ENCODE results near the gene ADAMTS6. TPM values are rescaled to one million over a fixed set of nuclear protein-coding genes. Genes with fewer than 3 reads are reported as not detected.

Gene ADAMTS6
- total and polyA plus RNA-seq, 2 of the 13 experiments (the other 11 are each of a cell fraction or from before 2014, with no cell fraction given), result 3.1 to 8.2 TPM

- no peaks in the 10 kb centered on the region for H3K27me3 ChIP-seq (ENCODE audit: control insufficient read depth in 1 of 2, insufficient read depth in 2 of 2, low read length in 2 of 2)
- CTCF ChIA-PET (ENCODE audit: low intra/inter-chr PET ratio, low total read pairs), result no interaction called here
- peak; percentile 97 for ATAC-seq
- peak; percentile 80 for DNase-seq (ENCODE audit: low spot score)
- no TSS peak for BruUV-seq (replicated peaks)
- no peaks in the 10 kb centered on the region for H4K20me1 ChIP-seq (ENCODE audit: insufficient read depth, low read length)
- no peak overlapping the region for H3K4me2 ChIP-seq (ENCODE audit: low read depth, low read length)
- peaks cover 14% of the 10 kb centered on the region for H3K4me1 ChIP-seq (ENCODE audit: insufficient read depth, low read length)
- in situ Hi-C loops (cut with HindIII; ENCODE audit: extremely low pct_ligation_motif_present, low pct_unique_long_range_greater_than_20kb) (no loop called here), intact Hi-C loops (cut with micrococcal nuclease; ENCODE audit: unreplicated experiment) (no loop called here)
- WGBS (ENCODE audit: low lambda C conversion rate), result 24% methylated on average over 5 of the region's 5 CpGs
- no peaks in the 10 kb centered on the region for H3K36me3 ChIP-seq (replicated peaks in 1 of 2; ENCODE audit: control insufficient read depth in 1 of 2, insufficient read depth in 2 of 2, low read length in 2 of 2)
- H3K4me3 ChIP-seq (replicated peaks in 1 of 3; ENCODE audit: insufficient read depth in 1 of 3, low read depth in 2 of 3, low read length in 3 of 3), result no peak overlapping the region
- no peak overlapping the region for H2AFZ ChIP-seq (ENCODE audit: low read length)
- no peaks in the 10 kb centered on the region for H3K9me3 ChIP-seq (ENCODE audit: low read length)
- peak; percentile 83 for FAIRE-seq
- POLR2A ChIA-PET, result no interaction called here
- no peak overlapping the region for H3K9ac ChIP-seq (ENCODE audit: insufficient read depth, low read depth, low read length)
- H3K79me2 ChIP-seq (ENCODE audit: insufficient read depth, low read length), result no peaks in the 10 kb centered on the region
- no peak overlapping the region for H3K27ac ChIP-seq (ENCODE audit: extremely low read length, insufficient read depth, low read length)
- TF ChIP-seq IRF2 (CRISPR knock-in tag; IDR thresholded peaks at IDR 0.05), result 0 out of 2 replicates have a peak, but pooled peaks have one; percentile 28
- TF ChIP-seq, protein P1, sequence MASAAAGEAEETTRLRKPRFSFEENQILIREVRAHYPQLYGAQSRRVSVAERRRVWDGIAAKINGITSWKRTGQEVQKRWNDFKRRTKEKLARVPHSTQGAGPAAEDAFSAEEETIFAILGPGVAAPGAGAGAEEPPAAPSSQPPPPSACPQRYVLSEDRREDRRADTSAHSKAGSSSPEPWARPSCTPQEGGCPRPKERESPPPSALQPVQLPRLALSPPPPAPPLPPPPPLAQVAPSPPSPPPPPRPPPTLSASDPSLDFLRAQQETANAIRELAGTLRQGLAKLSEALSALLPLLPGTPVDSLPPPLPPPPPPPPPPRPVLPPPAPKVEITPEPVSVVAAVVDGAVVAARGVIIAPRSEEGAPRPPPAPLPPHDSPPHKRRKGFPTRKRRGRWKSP (CRISPR knock-in tag; IDR thresholded peaks at IDR 0.05), result no peak
- 0 out of 2 replicates have a peak, but pooled peaks have one; percentile 15 for TF ChIP-seq HHEX (CRISPR knock-in tag; IDR thresholded peaks at IDR 0.05)
- TF ChIP-seq, protein P2, sequence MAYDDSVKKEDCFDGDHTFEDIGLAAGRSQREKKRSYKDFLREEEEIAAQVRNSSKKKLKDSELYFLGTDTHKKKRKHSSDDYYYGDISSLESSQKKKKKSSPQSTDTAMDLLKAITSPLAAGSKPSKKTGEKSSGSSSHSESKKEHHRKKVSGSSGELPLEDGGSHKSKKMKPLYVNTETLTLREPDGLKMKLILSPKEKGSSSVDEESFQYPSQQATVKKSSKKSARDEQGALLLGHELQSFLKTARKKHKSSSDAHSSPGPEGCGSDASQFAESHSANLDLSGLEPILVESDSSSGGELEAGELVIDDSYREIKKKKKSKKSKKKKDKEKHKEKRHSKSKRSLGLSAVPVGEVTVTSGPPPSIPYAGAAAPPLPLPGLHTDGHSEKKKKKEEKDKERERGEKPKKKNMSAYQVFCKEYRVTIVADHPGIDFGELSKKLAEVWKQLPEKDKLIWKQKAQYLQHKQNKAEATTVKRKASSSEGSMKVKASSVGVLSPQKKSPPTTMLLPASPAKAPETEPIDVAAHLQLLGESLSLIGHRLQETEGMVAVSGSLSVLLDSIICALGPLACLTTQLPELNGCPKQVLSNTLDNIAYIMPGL (CRISPR knock-in tag; IDR thresholded peaks at IDR 0.05; ENCODE audit: borderline replicate concordance in 1 of 2, low read depth in 1 of 2), result no peak
- TF ChIP-seq, protein P3, sequence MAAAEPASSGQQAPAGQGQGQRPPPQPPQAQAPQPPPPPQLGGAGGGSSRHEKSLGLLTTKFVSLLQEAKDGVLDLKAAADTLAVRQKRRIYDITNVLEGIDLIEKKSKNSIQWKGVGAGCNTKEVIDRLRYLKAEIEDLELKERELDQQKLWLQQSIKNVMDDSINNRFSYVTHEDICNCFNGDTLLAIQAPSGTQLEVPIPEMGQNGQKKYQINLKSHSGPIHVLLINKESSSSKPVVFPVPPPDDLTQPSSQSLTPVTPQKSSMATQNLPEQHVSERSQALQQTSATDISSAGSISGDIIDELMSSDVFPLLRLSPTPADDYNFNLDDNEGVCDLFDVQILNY (CRISPR knock-in tag; conservative IDR thresholded peaks at IDR 0.05), result no peak
- no peak for TF ChIP-seq SCMH1 (CRISPR knock-in tag; IDR thresholded peaks at IDR 0.05; ENCODE audit: borderline replicate concordance)
- no peak for TF ChIP-seq BHLHE40 (IDR thresholded peaks at IDR 0.05; ENCODE audit: low read length)
- TF ChIP-seq, protein P4, sequence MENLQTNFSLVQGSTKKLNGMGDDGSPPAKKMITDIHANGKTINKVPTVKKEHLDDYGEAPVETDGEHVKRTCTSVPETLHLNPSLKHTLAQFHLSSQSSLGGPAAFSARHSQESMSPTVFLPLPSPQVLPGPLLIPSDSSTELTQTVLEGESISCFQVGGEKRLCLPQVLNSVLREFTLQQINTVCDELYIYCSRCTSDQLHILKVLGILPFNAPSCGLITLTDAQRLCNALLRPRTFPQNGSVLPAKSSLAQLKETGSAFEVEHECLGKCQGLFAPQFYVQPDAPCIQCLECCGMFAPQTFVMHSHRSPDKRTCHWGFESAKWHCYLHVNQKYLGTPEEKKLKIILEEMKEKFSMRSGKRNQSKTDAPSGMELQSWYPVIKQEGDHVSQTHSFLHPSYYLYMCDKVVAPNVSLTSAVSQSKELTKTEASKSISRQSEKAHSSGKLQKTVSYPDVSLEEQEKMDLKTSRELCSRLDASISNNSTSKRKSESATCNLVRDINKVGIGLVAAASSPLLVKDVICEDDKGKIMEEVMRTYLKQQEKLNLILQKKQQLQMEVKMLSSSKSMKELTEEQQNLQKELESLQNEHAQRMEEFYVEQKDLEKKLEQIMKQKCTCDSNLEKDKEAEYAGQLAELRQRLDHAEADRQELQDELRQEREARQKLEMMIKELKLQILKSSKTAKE (CRISPR knock-in tag; IDR thresholded peaks at IDR 0.05; ENCODE audit: borderline replicate concordance), result peak; percentile 48; the same call in 1 of the 2 replicates
- TF ChIP-seq STAG1 (CRISPR knock-in tag; IDR thresholded peaks at IDR 0.05), result peak; percentile 38; the same call in 1 of the 2 replicates
- no peak for TF ChIP-seq ZNF557 (CRISPR knock-in tag; IDR thresholded peaks at IDR 0.05)
- TF ChIP-seq, protein P5, sequence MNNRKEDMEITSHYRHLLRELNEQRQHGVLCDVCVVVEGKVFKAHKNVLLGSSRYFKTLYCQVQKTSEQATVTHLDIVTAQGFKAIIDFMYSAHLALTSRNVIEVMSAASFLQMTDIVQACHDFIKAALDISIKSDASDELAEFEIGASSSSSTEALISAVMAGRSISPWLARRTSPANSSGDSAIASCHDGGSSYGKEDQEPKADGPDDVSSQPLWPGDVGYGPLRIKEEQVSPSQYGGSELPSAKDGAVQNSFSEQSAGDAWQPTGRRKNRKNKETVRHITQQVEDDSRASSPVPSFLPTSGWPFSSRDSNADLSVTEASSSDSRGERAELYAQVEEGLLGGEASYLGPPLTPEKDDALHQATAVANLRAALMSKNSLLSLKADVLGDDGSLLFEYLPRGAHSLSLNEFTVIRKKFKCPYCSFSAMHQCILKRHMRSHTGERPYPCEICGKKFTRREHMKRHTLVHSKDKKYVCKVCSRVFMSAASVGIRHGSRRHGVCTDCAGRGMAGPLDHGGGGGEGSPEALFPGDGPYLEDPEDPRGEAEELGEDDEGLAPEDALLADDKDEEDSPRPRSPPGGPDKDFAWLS (CRISPR knock-in tag; IDR thresholded peaks at IDR 0.05; ENCODE audit: borderline replicate concordance), result no peak
- TF ChIP-seq GATAD2A (CRISPR knock-in tag; IDR thresholded peaks at IDR 0.05), result 0 out of 2 replicates have a peak, but pooled peaks have one; percentile 25
- TF ChIP-seq CTCF (CRISPR knock-in tag; IDR thresholded peaks at IDR 0.05), result peak; percentile 54
Observed at GRCh38 chr5:65151614-65152013, 330.1 kb downstream of the ADAMTS6 start.
